Thoracic aorta (tissue), 2 donors: ENCODE results near the gene TP53TG5. TPM values are rescaled to one million over a fixed set of nuclear protein-coding genes. Genes with fewer than 3 reads are reported as not detected.

Source experiments
- ATAC-seq: fragments of 150-250 bp; one replicate; pipeline ENCODE4 v1.8.0; 2017; ENCODE audit warnings: low read depth; ENCODE audit not compliant: insufficient number of reproducible peaks, low FRiP score
- DNase-seq: peaks from one replicate; pipeline ENCODE4 v3.0.0-alpha.2; 2020; ENCODE audit warnings: low spot score
- H3K27ac ChIP-seq, 2 donors: fragments of 200-600 bp; sonication (generic); 1 replicate in 1 of 2; 2 replicates in 1 of 2; pipeline ENCODE4 v1.5.1; 2016; ENCODE audit warnings: mild to moderate bottlenecking in 2 of 2, moderate library complexity in 2 of 2
- H3K27me3 ChIP-seq: fragments of 200-600 bp; sonication (generic); replicated peaks from 2 replicates; pipeline ENCODE4 v1.6.0; 2016; ENCODE audit warnings: mild to moderate bottlenecking; ENCODE audit not compliant: insufficient read depth
- H3K36me3 ChIP-seq: fragments of 200-600 bp; sonication (generic); one replicate; pipeline ENCODE4 v1.5.1; 2016
- H3K4me1 ChIP-seq, 2 donors: fragments of 200-600 bp; sonication (generic); 1 replicate in 1 of 2; 2 replicates in 1 of 2; pipeline versions ENCODE4 v1.5.1 to v1.6.0; 2016; ENCODE audit warnings: low read depth in 2 of 2, mild to moderate bottlenecking in 1 of 2; ENCODE audit not compliant: control insufficient read depth in 1 of 2
- H3K4me3 ChIP-seq: fragments of 200-600 bp; sonication (generic); 2 replicates; pipeline ENCODE4 v1.5.1; 2016; ENCODE audit warnings: mild to moderate bottlenecking
- H3K9me3 ChIP-seq: fragments of 200-600 bp; sonication (generic); 2 replicates; pipeline ENCODE4 v1.5.1; 2016
- total RNA-seq, 2 donors: library from RNA; depleted of rRNA; stranded (reverse); fragments of >200 nt; gene quantifications; one replicate each; pipeline versions ENCODE4 v1.1.0 to v1.2.3, GENCODE V29; 2016
- TF ChIP-seq, protein P1 (sequence below): fragments of 200-600 bp; sonication (generic); IDR thresholded peaks from one replicate; pipeline ENCODE4 v1.5.1; 2019; ENCODE audit warnings: antibody characterized with exemption

TP53TG5 gene
- total RNA-seq, 2 donors from 2014 or later = not detected

DNA sequence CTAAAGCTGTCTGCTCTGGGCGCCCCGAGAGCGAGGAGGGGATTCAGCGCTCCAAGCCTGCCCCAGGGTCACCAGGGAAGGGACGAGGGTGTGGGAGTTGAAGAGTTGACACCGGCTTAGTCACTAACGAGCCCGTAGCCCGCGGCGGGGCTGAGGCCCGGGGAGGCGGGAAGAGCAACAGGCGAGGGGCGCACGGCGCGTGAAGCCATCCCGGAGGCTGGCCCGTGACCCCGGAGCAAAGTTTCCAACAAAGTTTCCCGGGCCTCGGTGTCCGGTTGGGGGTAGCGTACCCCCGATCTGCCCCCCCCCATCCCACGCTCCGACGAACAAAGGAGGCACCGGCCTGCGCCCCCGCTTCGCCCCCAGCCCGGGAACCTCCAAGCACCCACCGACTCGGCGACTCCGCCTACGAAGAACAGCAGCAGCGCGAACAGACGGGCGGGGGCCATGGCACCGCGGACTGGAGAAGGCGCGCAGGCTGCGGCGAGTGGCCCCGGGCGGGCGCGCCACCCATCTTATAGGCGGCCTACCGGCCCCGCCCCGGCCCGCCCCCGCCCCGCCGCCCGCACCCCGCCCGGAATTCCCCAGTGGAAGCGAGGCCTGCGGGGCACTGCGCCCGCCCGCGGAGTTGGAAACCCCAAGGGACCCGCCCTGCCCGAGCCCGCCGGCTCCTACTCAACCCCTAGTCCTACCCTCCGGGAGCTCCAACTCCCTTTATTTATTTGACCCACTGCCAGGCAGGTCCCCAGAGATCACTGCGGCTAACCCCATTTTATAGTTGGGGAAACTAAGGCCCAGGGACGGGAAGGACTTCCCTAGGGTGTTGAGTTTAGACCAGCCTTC, 30.0 kb downstream of the TP53TG5 start, which contains the start of gene SDC4:
Gene SDC4 (minus strand): TSS at position 489 of the 843 bp plus-strand sequence. CDS start 40 bp downstream, at position 449.
- H3K27ac ChIP-seq = peak within 1 kb of the TSS; percentile 93 to 96
- DNase-seq (no peak), ATAC-seq (peak; percentile 39)
- TF ChIP-seq, protein P1, sequence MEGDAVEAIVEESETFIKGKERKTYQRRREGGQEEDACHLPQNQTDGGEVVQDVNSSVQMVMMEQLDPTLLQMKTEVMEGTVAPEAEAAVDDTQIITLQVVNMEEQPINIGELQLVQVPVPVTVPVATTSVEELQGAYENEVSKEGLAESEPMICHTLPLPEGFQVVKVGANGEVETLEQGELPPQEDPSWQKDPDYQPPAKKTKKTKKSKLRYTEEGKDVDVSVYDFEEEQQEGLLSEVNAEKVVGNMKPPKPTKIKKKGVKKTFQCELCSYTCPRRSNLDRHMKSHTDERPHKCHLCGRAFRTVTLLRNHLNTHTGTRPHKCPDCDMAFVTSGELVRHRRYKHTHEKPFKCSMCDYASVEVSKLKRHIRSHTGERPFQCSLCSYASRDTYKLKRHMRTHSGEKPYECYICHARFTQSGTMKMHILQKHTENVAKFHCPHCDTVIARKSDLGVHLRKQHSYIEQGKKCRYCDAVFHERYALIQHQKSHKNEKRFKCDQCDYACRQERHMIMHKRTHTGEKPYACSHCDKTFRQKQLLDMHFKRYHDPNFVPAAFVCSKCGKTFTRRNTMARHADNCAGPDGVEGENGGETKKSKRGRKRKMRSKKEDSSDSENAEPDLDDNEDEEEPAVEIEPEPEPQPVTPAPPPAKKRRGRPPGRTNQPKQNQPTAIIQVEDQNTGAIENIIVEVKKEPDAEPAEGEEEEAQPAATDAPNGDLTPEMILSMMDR = no peak
- H3K9me3 ChIP-seq = no peaks in the 10 kb centered on the region
- no peaks in the 10 kb centered on the region for H3K27me3 ChIP-seq
- peak within 1 kb of the TSS; percentile 85 for H3K4me3 ChIP-seq
- peaks cover 31 to 49% of the 10 kb centered on the region in 2 donors for H3K4me1 ChIP-seq
- no peaks in the 10 kb centered on the region for H3K36me3 ChIP-seq

GRCh38 chr20:45347297-45347935, 30.7 kb downstream of the TP53TG5 start:
- no peaks in the 10 kb centered on the region for H3K27me3 ChIP-seq
- H3K4me3 ChIP-seq = peak overlapping the region; percentile 85
- ATAC-seq (no peak), DNase-seq (no peak)
- H3K9me3 ChIP-seq = no peaks in the 10 kb centered on the region
- peaks cover 39 to 56% of the 10 kb centered on the region in 2 donors for H3K4me1 ChIP-seq
- H3K36me3 ChIP-seq = no peaks in the 10 kb centered on the region
- TF ChIP-seq, protein P1 = no peak
- peak overlapping the region; percentile 93 to 96 for H3K27ac ChIP-seq

- H3K9me3 ChIP-seq = no peaks in the 10 kb centered on the region
- H3K4me1 ChIP-seq = peaks cover 41 to 62% of the 10 kb centered on the region in 2 donors
- H3K27me3 ChIP-seq = no peaks in the 10 kb centered on the region
- H3K4me3 ChIP-seq = peak overlapping the region; percentile 85
- DNase-seq (no peak), ATAC-seq (no peak)
- H3K36me3 ChIP-seq = no peaks in the 10 kb centered on the region
- peak overlapping the region; percentile 93 to 96 for H3K27ac ChIP-seq
- TF ChIP-seq, protein P1 = no peak
Observed at GRCh38 chr20:45346851-45347250, 31.3 kb downstream of the TP53TG5 start.

- ATAC-seq = no peak
- Histone ChIP-seq H3K4me3 (peak overlapping the region; percentile 85), H3K9me3 (no peaks in the 10 kb centered on the region), H3K4me1 (peaks cover 47 to 67% of the 10 kb centered on the region in 2 donors), H3K27me3 (no peaks in the 10 kb centered on the region), H3K36me3 (no peaks in the 10 kb centered on the region), H3K27ac (peak overlapping the region; percentile 93 to 96)
- DNase-seq = no peak
- TF ChIP-seq, protein P1 = no peak
Observed at GRCh38 chr20:45346291-45346718, 31.8 kb downstream of the TP53TG5 start.
